ENCODE data around the gene CASP12.

Gene CASP12

GRCh38 chr11:104892723-104893511 is 5.3 kb downstream of the CASP12 start:
- DNase-seq (ENCODE audit: low read depth in 2 of 2), result no peak

- DNase-seq (ENCODE audit: low read depth in 2 of 2), result no peak
These were observed 7.1 kb downstream of the CASP12 start for GRCh38 chr11:104891135-104891534.

GRCh38 chr11:104883342-104883741 is 14.9 kb downstream of the CASP12 start:
- no peak for DNase-seq (ENCODE audit: low read depth in 2 of 2)

GRCh38 chr11:104881117-104881794 is 17.0 kb downstream of the CASP12 start:
- no peak for DNase-seq (ENCODE audit: low read depth in 2 of 2)

GRCh38 chr11:104879514-104880190 is 18.6 kb downstream of the CASP12 start:
- no peak for DNase-seq (ENCODE audit: low read depth in 2 of 2)

GRCh38 chr11:104876861-104877431 is 21.3 kb downstream of the CASP12 start:
- no peak for DNase-seq (ENCODE audit: low read depth in 2 of 2)

- no peak for DNase-seq (ENCODE audit: low read depth in 2 of 2)
These were observed 21.9 kb downstream of the CASP12 start for GRCh38 chr11:104876324-104876723.

GRCh38 chr11:104873252-104873651 is 25.0 kb downstream of the CASP12 start:
- DNase-seq (ENCODE audit: low read depth in 2 of 2), result no peak

GRCh38 chr11:104872393-104872792 is 25.9 kb downstream of the CASP12 start:
- DNase-seq (ENCODE audit: low read depth in 2 of 2), result no peak

GRCh38 chr11:104870910-104871309 is 27.4 kb downstream of the CASP12 start:
- no peak for DNase-seq (ENCODE audit: low read depth in 2 of 2)

GRCh38 chr11:104866815-104867214 is 31.4 kb downstream of the CASP12 start:
- DNase-seq (ENCODE audit: low read depth in 2 of 2), result no peak

- no peak for DNase-seq (ENCODE audit: low read depth in 2 of 2)
These were observed 39.1 kb downstream of the CASP12 start for GRCh38 chr11:104858882-104859775.

GRCh38 chr11:104856607-104857006 is 41.7 kb downstream of the CASP12 start:
- DNase-seq (ENCODE audit: low read depth in 2 of 2), result no peak

GRCh38 chr11:104855965-104856364 is 42.3 kb downstream of the CASP12 start:
- no peak for DNase-seq (ENCODE audit: low read depth in 2 of 2)

- DNase-seq (ENCODE audit: low read depth in 2 of 2), result no peak
These were observed 45.0 kb downstream of the CASP12 start for GRCh38 chr11:104853276-104853675.

GRCh38 chr11:104852811-104853210 is 45.4 kb downstream of the CASP12 start:
- no peak for DNase-seq (ENCODE audit: low read depth in 2 of 2)

- DNase-seq (ENCODE audit: low read depth in 2 of 2), result no peak
These were observed 52.0 kb downstream of the CASP12 start for GRCh38 chr11:104846216-104846615.

- no peak for DNase-seq (ENCODE audit: low read depth in 2 of 2)
These were observed 53.8 kb downstream of the CASP12 start for GRCh38 chr11:104844451-104844850.

GRCh38 chr11:104843150-104843836 is 55.0 kb downstream of the CASP12 start:
- no peak for DNase-seq (ENCODE audit: low read depth in 2 of 2)

GRCh38 chr11:104841973-104842525 is 56.2 kb downstream of the CASP12 start:
- DNase-seq (ENCODE audit: low read depth in 2 of 2), result no peak

All from stimulated activated CD8-positive, alpha-beta memory T cell treated with anti-CD3 and anti-CD28 coated beads, Interleukin-15, amount 100 ng/mL, for 4 hours (primary cell).